Hematopoietic multipotent progenitor cell treated with erythropoietin and hydrocortisone succinate and interleukin-3 and kit ligand, for 4 days (in vitro differentiated cells): ENCODE measurements around the gene PSMD13.
"Not testable (repeated sequence)": the region's sequence is repeated elsewhere in the genome, so short reads cannot be mapped to it uniquely, and the experiment has no call there.

ENCODE experiments used
- DNase-seq: peaks from one replicate; pipeline ENCODE4 v3.0.0-alpha.2; 2015

PSMD13 gene

DNA sequence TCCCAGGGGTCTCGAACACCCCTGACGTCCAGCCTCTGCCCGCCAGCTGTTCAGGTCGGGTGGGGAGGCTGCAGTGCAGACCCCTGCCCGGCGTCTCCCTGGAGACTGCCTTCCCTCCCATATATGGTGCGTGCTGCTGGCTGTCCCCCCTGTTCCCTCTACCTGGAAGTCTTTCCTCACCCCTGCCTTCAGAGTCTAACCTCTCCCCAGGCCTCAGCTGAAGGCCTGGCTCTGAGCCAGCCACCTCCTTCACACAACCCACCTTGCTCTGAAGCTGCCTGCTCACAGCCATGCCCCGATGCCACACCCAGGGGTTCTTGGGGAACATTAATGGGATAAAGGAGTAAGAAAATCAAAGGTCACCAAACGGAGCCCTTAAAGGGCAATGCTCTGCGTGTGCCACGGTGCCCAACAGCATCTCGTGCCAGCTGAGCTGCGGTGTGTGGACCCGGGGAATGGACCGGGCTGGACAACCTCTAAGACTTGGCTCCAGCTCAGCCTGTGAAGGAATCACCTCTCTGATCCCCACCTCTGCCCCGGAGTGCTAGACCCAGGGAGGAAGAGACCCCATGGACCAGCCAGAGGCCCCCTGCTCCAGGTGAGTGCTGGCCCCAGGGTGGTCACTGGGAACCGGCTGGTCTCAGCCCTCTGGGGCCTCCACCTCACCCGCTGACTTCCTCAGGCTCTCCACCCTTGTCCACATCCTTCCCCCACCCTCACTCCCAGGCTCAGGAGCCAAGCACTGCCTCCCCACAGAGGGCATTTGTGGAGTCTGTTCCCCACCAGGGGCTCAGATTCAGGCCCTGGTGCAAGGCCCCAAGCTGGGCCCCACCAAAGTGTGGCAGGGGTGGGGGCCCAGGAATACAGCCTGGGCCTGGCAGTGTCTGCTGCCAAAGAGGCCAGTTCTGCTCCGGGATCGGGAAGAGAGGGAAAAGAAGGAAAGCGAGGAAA, 41.5 kb downstream of the PSMD13 start, which contains the start of gene NLRP6:
Gene NLRP6, plus strand, starts transcription at position 407 of the 951 bp plus-strand sequence. Its CDS starts 163 bp downstream, at position 570.
- no peak for DNase-seq

DNA sequence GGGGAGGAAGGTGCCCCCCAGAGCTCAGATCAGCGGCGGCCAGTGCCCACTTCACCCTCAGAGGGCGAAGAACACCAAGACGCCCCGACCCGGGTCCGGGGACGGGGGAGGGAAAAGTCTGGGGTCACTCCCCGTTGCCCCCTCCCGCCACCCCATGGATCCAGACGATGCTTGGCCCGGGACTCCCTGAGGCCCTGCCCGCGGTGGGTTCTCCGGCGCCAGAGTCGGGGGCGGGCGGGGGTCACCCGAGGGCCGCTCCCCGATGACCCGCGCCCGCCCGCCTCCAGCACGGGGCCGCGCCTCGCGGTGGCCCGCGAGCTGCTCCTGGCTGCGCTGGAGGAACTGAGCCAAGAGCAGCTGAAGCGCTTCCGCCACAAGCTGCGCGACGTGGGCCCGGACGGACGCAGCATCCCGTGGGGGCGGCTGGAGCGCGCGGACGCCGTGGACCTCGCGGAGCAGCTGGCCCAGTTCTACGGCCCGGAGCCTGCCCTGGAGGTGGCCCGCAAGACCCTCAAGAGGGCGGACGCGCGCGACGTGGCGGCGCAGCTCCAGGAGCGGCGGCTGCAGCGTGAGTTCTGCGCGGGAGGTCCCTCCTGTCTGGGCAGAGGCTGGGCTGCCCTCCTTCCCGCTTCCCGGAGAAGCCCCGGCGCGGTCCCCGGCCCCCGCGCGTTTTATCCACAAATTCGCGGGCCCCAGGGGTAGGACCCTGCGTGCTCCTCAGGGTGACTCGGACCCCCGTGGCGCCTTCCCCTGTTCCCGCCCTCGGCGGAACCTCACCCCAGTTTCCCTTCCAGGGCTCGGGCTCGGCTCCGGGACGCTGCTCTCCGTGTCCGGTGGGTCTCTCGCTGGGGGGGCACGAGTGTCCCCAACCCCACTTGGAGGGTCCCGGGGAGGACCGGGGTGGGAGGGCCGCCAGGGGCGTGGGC, 42.5 kb downstream of the PSMD13 start:
- no peak for DNase-seq

DNA sequence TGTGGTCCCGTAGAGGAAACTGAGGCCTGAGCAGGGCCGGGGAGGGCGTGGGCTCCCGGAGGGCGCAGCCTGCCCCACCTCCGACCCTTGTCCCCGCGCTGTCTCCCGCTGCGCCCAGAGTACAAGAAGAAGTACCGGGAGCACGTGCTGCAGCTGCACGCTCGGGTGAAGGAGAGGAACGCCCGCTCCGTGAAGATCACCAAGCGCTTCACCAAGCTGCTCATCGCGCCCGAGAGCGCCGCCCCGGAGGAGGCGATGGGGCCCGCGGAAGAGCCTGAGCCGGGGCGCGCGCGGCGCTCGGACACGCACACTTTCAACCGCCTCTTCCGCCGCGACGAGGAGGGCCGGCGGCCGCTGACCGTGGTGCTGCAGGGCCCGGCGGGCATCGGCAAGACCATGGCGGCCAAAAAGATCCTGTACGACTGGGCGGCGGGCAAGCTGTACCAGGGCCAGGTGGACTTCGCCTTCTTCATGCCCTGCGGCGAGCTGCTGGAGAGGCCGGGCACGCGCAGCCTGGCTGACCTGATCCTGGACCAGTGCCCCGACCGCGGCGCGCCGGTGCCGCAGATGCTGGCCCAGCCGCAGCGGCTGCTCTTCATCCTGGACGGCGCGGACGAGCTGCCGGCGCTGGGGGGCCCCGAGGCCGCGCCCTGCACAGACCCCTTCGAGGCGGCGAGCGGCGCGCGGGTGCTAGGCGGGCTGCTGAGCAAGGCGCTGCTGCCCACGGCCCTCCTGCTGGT, 43.4 kb downstream of the PSMD13 start:
- DNase-seq: peak; percentile 74

DNA sequence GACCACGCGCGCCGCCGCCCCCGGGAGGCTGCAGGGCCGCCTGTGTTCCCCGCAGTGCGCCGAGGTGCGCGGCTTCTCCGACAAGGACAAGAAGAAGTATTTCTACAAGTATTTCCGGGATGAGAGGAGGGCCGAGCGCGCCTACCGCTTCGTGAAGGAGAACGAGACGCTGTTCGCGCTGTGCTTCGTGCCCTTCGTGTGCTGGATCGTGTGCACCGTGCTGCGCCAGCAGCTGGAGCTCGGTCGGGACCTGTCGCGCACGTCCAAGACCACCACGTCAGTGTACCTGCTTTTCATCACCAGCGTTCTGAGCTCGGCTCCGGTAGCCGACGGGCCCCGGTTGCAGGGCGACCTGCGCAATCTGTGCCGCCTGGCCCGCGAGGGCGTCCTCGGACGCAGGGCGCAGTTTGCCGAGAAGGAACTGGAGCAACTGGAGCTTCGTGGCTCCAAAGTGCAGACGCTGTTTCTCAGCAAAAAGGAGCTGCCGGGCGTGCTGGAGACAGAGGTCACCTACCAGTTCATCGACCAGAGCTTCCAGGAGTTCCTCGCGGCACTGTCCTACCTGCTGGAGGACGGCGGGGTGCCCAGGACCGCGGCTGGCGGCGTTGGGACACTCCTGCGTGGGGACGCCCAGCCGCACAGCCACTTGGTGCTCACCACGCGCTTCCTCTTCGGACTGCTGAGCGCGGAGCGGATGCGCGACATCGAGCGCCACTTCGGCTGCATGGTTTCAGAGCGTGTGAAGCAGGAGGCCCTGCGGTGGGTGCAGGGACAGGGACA, 44.1 kb downstream of the PSMD13 start:
- peak; percentile 35 for DNase-seq

DNA sequence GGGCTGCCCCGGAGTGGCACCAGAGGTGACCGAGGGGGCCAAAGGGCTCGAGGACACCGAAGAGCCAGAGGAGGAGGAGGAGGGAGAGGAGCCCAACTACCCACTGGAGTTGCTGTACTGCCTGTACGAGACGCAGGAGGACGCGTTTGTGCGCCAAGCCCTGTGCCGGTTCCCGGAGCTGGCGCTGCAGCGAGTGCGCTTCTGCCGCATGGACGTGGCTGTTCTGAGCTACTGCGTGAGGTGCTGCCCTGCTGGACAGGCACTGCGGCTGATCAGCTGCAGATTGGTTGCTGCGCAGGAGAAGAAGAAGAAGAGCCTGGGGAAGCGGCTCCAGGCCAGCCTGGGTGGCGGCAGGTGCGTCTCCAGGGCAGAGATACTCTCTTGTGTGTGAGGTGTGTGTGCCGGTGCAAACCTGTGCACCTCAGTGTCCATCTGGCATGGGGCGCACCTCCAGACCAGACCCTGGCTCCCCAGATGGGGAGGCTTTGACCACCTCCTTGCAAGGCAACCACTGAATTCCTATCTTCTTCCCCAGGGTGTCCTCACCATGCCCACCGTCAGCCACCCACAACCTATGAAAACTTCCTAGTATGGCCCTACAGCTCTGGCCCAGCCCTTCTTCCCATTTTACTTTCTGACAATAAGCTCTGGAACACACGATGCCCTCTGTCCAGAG, 44.8 kb downstream of the PSMD13 start:
- DNase-seq: no peak

DNA sequence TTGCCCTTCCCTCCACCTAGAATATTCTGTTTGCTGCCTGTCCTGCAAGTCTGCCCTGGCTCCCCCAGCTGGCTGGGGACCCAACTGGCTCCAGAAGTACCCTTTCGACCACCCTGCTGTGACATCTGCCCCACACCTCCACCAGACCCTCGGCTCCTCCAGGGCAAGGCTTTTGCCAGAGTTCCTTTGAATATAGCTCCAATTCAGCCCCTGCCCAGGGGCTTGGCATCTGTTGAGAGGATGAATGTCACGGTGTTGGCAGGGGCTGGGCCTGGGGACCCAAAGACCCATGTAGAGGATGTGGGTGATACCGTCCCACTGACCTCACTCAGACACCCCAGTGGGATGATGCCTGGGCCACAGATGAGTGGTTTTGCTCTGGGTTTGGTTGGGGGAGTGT, 45.4 kb downstream of the PSMD13 start:
- DNase-seq: no peak

DNA sequence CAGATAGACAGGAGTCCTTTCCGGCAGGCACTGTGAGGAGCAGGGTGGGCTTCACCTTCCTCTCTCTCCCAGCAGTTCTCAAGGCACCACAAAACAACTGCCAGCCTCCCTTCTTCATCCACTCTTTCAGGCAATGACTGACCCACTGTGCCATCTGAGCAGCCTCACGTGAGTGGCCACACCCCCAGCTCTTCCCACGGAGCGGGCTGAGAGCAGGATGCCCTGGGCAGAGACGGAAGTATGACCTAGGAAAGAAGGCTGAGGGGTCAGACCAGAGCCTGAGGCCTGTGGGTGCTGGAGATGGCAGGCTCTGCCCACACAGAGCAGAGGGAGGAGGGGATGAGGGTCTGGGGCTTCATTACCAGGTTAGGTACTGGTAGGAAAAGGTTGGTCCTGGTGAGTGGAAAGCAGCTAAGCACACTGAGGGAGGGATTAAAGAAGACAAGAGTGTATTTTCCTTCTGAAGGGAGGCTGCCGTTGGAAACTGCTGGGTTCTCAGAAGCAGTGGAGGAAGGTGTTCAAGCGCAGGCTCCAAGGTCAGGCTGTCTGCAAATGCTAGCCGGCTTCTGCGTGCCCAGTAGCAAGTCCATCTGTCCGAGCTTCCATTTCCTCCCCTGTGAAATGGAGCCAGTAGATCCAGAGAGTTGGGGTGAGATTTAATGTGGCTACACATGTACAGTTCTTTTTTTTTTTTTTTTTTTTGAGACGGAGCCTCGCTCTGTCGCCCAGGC, 46.0 kb downstream of the PSMD13 start:
- no peak for DNase-seq

DNA sequence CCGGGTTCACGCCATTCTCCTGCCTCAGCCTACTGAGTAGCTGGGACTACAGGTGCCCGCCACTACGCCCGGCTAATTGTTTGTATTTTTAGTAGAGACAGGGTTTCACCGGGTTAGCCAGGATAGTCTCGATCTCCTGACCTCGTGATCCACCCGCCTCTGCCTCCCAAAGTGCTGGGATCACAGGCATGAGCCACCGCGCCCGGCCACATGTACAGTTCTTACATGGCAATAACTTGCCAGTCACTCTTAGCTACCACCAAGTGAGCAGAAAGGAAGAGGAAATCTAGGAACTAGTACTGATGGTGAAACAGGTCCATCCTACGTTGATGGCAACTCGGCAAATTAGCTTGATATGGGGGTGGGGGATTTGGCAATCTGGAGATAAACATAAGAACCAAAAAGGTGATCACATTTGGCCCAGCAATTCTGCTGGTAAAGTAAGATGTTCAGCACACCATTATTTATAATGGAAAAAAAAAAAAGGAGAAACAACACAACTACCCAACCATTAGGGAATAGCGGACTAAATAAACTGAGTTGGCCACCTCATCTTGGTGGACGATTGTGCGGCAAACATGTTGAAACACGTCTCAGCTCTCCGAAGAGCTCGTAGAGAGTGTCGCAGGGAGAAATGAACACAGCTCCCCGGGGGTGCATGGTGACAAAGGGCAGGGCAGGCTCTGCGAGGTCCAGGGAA, 46.8 kb downstream of the PSMD13 start:
- no peak for DNase-seq

DNA sequence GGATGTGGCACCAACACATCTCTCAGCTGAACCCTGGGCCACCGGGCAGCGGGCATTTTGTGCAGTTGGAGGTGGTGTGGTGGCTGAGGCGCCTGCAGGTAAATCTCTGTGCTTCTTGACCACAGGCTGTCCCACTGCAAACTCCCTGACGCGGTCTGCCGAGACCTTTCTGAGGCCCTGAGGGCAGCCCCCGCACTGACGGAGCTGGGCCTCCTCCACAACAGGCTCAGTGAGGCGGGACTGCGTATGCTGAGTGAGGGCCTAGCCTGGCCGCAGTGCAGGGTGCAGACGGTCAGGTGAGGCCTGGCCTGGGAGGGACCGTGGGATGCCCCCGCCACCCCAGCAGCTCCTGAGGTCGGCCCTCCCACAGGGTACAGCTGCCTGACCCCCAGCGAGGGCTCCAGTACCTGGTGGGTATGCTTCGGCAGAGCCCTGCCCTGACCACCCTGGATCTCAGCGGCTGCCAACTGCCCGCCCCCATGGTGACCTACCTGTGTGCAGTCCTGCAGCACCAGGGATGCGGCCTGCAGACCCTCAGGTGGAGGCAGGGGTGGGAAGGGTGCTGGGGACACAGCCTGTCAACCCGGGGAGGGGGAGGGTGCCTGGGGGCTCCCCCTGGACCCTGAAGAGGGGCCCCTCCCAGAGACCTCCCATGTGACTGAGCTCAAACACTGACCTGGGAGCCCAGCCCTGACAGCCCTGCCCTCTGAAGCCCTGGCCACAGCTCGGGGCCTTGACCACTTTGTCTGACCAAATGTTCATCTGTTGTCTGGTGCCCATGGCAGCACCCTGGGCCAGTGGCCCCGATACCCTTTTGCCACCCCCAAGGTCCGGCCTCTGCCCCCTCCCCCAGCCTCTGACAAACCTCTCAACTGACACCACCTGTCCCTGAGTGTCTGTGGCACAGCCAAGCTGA, 47.6 kb downstream of the PSMD13 start:
- DNase-seq: no peak

DNA sequence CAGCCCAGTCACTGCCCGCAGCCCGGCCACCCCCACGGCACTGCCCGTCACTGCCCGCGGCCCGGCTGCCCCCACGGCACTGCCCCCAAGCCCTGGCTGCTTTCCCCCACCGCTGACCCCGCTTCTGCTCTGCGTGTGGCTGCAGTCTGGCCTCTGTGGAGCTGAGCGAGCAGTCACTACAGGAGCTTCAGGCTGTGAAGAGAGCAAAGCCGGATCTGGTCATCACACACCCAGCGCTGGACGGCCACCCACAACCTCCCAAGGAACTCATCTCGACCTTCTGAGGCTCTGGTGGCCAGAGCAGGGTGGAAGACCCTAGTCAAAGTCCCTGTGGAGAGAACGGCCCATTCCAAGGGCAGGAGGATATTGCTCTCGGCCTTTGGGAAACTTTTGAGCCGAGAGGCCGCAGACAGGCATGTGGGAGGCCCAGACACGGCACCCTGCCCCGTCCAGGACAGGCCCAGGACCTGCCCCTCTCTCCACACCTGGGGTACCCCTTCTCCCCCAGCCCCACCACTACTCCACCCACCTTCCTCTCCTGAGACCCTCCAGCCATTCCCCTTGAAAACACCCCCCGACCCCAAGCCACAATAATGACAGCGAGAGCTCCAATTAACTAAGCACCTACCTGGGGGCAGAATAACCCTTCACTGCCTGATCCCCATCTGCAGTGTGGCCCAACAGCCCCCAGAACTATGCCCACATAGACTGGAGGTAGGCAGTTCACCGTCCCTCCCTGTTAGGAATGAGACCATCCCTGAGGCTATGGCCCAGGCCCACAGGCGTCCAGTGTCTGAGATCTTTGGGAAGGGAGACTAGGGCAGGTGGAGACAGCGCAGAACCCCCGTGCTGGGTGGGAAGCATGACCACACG, 48.5 kb downstream of the PSMD13 start:
- DNase-seq: no peak

DNA sequence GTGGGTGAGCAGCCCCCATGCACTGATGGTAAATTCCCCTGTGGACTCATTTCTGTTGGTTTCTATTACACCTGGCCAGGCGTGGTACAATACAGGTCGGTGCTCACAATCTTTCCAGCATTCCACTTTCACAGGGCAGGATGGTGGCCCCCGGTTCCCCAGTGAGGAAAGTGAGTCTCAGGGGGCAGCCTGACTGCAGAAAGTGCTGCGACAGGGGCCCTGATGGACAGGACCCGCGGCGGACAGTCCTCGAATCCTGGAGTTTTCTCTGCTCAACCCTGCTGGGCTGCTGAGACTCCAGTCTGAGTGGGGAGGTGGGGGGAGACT, 49.1 kb downstream of the PSMD13 start:
- no peak for DNase-seq

DNA sequence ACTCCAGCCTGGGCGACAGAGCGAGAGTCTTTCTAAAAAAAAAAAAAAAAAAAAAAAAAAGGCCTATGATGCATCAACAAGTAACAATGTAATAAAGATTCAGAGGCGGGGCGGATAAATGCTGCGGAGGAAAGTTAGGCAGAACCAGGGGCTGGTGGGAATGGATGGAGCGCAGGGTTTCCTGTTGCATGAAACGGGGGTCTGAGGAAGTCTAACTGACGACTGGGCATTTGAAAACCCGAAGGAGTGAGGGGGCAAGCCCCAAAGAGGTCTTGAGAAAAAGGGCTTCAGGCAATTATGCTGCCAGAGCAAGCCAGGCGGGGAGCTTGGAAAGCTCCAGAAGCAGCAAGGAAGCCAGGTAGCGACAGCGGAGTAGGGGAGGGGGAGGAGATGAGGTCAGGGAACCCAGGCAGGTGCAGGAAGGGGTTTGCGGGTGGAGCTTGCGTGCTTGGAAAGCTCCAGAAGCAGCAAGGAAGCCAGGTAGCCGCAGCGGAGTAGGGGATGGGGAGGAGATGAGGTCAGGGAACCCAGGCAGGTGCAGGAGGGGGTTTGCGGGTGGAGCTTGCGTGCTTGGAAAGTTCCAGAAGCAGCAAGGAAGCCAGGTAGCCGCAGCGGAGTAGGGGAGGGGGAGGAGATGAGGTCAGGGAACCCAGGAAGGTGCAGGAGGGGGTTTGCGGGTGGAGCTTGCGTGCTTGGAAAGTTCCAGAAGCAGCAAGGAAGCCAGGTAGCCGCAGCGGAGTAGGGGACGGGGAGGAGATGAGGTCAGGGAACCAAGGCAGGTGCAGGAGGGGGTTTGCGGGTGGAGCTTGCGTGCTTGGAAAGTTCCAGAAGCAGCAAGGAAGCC, 50.4 kb downstream of the PSMD13 start:
- not testable (repeated sequence) for DNase-seq

DNA sequence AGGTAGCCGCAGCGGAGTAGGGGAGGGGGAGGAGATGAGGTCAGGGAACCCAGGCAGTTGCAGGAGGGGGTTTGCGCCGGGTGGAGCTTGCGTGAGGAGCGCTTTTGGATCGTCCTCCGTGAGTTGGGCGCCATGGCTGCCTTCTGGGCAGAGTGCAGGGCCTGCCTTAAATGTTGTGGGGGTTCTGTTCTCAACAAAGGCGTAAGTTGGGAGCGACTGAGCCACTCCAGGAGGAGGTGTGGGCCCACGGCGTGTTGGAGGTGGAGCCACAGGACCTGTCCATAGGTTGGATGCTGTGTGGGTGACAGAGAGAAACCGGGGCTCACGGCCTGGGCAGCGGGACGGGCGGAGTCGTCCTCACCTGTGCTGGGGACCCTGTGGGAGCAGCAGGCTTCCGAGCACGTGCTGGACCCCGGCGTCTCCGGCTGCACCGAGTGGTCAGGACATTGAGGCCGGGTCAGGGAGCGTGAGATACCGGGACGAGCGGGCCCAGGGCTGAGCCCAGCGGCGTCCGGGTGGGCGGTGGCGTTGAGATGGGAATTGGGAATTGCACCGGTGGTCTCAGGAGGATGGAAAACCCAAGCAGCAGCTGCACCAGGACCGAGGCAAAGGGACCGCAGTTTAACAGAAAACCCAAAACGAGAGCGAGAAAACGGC, 51.2 kb downstream of the PSMD13 start:
- DNase-seq: no peak

DNA sequence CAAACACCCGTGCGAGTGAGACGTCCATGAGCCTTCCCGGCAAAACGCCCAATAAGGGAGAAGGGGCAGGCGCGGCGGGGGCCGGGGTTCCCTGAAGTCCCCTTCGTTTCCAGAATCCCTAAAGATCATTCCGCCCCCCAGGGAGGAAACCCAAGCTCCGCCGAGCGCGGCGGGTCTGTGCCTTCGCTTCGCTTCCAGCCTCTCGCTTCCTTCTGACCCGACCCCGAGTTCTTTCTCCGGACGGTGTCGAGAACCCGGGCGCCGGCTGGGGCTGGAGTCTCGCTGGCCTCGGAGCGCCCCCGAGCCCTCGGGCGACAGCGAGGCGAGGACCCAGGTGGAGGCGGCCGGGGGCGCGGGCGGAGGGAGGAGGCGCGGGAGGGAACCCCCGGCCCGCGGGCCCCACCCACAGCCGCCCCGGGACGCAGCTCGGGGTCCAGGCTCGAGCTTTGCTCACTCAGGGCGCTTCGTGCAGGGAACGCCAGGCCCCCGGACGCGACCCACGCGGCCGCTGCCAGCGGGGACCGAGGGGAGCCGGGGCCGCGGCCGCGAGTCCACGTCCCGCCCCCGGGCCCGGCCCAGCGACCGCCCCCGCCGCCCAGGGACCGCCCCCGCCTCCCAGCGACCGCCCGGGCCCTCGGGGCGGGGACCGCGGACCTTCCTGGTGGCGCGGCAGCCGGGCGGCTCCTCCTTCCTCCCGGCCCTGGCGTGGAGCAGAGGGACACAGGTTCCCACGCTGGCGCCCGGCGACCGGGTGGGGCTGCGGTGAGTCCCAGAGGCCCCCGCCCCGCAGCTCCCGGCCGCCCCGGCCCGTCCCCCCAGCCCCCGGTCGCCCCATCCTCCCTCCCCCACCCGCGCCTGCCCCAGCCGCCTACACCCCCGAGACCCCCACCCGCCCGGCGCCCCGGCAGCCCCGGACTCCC, 52.0 kb downstream of the PSMD13 start, which contains the start of gene PGGHG:
Gene PGGHG, plus strand, starts transcription at position 649 of the 920 bp plus-strand sequence. CDS start 691 bp downstream, outside the sequence.
- DNase-seq: peak; percentile 74

DNA sequence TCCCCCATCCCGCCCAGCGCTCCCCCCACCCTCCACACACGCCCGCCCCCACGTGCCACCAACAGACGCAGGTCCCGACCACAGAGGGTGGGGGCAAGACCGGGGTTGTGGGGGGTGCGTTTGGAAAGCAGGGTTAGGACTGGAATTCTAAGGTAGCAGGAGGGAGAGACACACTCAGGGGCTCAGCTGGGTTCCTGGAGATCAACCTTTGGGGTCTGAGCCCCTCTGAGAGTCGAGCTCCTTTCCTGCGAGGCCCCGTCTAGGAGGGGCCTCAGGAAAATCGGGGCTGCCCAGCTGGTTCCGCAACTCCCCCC, 52.6 kb downstream of the PSMD13 start:
- DNase-seq: no peak
